Heart left ventricle (tissue), 16 donors: ENCODE measurements around the gene SLC37A1. TPM values are rescaled to one million over a fixed set of nuclear protein-coding genes. Genes with fewer than 3 reads are reported as not detected.

Experiments used
- ATAC-seq, 4 donors: fragments of 200-7000 bp; cut with Tn5 transposase; one replicate each; pipeline ENCODE4 v1.9.1; 2020 to 2022; ENCODE audit warnings: moderate library complexity in 4 of 4, mild to moderate bottlenecking in 3 of 4, moderate number of reproducible peaks in 1 of 4
- DNase-seq, 5 donors: peaks; one replicate each; pipeline ENCODE4 v3.0.0-alpha.2; 2020
- H3K27ac ChIP-seq, 12 donors: fragments of 200-600 bp; sonication (generic) in 4 of 12; one replicate each; pipeline versions ENCODE4 v1.5.0 to v1.8.0; 2016 to 2022; ENCODE audit warnings: mild to moderate bottlenecking in 2 of 12
- H3K27me3 ChIP-seq, 9 donors: fragments of 200-600 bp; sonication (generic) in 2 of 9; one replicate each; pipeline versions ENCODE4 v1.5.1 to v1.8.0; 2016 to 2022; ENCODE audit warnings: mild to moderate bottlenecking in 3 of 9
- H3K36me3 ChIP-seq, 9 donors: fragments of 200-600 bp; sonication (generic) in 2 of 9; one replicate each; pipeline versions ENCODE4 v1.5.0 to v1.8.0; 2018 to 2022; ENCODE audit warnings: mild to moderate bottlenecking in 2 of 9
- H3K4me1 ChIP-seq, 12 donors: fragments of 200-600 bp; sonication (generic) in 4 of 12; one replicate each; pipeline versions ENCODE4 v1.5.0 to v1.8.0; 2016 to 2022; ENCODE audit warnings: mild to moderate bottlenecking in 3 of 12
- H3K4me3 ChIP-seq, 12 donors: fragments of 200-600 bp; sonication (generic) in 4 of 12; one replicate each; pipeline versions ENCODE4 v1.5.0 to v1.8.0; 2017 to 2022; ENCODE audit warnings: mild to moderate bottlenecking in 9 of 12, moderate library complexity in 4 of 12
- H3K9me3 ChIP-seq, 12 donors: fragments of 200-600 bp; sonication (generic) in 4 of 12; one replicate each; pipeline versions ENCODE4 v1.5.0 to v1.8.0; 2016 to 2022; ENCODE audit warnings: mild to moderate bottlenecking in 1 of 12
- POLR2A ChIP-seq, 2 donors: fragments of 450-650 bp; IDR thresholded peaks; one replicate each; pipeline ENCODE4 v1.6.1; 2017; ENCODE audit warnings: antibody characterized with exemption in 2 of 2, mild to moderate bottlenecking in 2 of 2, moderate library complexity in 2 of 2
- WGBS, 4 donors: extraction: QIAGEN DNeasy Blood & Tissue Kit in 2 of 4; methylation state at CpG; one replicate each; pipeline versions ENCODE4 v1.1.5 to v1.1.7; 2013 to 2018; 5-methylcytosine and 5-hydroxymethylcytosine counted together
- intact Hi-C, 10 donors: fragments of 100-400 bp; cut with DNase I; formaldehyde crosslinking; loops; one replicate each; pipeline versions ENCODE4 v1.11.1 to v1.14.2; 2022
- polyA plus RNA-seq, 2 donors: library from polyadenylated mRNA; stranded (reverse); fragments of 200-250 nt; gene quantifications; one replicate each; pipeline ENCODE4 v1.2.3, GENCODE V29; 2013
- total RNA-seq, 9 donors: library from RNA; depleted of rRNA in 2 of 9; stranded (reverse); fragments of >200 nt in 2 of 9; fragmentation: NEBNext Ultra II Directional in 3 of 9; extraction: Animal tissue kit (Norgen Biotek cat#: 25700) in 3 of 9; gene quantifications; one replicate each; pipeline versions ENCODE4 v1.1.0 to v1.2.4, GENCODE V29; 2016 to 2023
- TF ChIP-seq, protein P1 (sequence below), 12 donors: fragments of 200-600 bp; sonication (generic) in 4 of 12; IDR thresholded peaks; one replicate each; pipeline versions ENCODE4 v1.5.0 to v1.8.0; 2018 to 2022; ENCODE audit warnings: antibody characterized with exemption in 12 of 12, mild to moderate bottlenecking in 5 of 12
- donor health status: ischemic (EF 13 %, LVEDD 7.1; RV severe dilation, severe dysfunction).
- donor health status: healthy with polysubstance abuse.
- donor health status: DM: no; HTN: yes; CAD: no.
- donor health status: DM: no; HTN: no; CAD: no.
- donor health status: ischemic (EF 25% LVEDD 6.9; RV normal size, moderate dysfunction).
- donor health status: ischemic (EF 25% LVEDD 5.7; RV mildly dilated, moderate dysfunction).
- donor health status: healthy.
- donor health status: DM: yes; HTN: yes; CAD: no.
- donor health status: ischemic (EF 35%, LVEDD 5.7; RV mildly dilated, moderate dysfunction).
- donor health status: nonischemic (EF 11% LVEDD 7.7; RV severe dilation, severe dysfunction).
- donor health status: DM: yes; HTN: yes; CAD: no.
- donor health status: PGD.
- donor health status: ischemic (EF 29% LVEDD 5.4; RV normal size, mild dysfunction).
- donor health status: nonischemic (EF 23%, LVEDD 6.1; RV moderate dilation, normal function).

The SLC37A1 gene
- total and polyA plus RNA-seq, 11 donors = 2.2 to 13.0 (median 3.8) TPM

DNA sequence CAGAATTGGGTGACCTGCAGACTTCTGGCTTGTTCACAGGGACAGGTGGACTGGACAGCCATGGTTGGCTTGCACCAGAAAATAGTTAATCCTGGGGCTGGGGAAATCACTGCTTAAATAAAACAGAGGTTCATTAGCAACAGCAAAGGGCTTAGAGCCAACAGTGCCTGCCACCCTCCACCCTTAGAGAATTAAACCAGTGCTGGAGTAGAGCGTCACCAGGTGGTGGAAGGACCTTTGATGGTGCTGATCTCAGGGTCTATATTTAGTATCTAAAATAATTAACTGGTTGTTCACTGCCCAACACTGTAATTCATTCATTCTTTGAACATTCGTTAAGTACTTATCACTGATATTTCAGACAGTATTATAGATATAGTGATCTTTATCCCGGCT, 105.1 kb downstream of the SLC37A1 start:
- no peak overlapping the region for H3K27ac ChIP-seq
- intact Hi-C loops = no loop called here
- WGBS, 4 donors = 62 to 67% (median 65%) methylated on average over 3 of the region's 3 CpGs
- no peak overlapping the region for H3K4me3 ChIP-seq
- no peak for ATAC-seq
- DNase-seq = no peak
- TF ChIP-seq, protein P1, sequence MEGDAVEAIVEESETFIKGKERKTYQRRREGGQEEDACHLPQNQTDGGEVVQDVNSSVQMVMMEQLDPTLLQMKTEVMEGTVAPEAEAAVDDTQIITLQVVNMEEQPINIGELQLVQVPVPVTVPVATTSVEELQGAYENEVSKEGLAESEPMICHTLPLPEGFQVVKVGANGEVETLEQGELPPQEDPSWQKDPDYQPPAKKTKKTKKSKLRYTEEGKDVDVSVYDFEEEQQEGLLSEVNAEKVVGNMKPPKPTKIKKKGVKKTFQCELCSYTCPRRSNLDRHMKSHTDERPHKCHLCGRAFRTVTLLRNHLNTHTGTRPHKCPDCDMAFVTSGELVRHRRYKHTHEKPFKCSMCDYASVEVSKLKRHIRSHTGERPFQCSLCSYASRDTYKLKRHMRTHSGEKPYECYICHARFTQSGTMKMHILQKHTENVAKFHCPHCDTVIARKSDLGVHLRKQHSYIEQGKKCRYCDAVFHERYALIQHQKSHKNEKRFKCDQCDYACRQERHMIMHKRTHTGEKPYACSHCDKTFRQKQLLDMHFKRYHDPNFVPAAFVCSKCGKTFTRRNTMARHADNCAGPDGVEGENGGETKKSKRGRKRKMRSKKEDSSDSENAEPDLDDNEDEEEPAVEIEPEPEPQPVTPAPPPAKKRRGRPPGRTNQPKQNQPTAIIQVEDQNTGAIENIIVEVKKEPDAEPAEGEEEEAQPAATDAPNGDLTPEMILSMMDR (IDR thresholded peaks at IDR 0.05) = no peak
- TF ChIP-seq POLR2A (IDR thresholded peaks at IDR 0.05) = no peak
- H3K36me3 ChIP-seq = no peaks in the 10 kb centered on the region
- H3K27me3 ChIP-seq = peaks cover 18 to 62% (median 35%) of the 10 kb centered on the region in 9 donors
- no peaks in the 10 kb centered on the region for H3K9me3 ChIP-seq
- H3K4me1 ChIP-seq = peaks cover 0 to 8% (median 0%) of the 10 kb centered on the region in 12 donors

DNA sequence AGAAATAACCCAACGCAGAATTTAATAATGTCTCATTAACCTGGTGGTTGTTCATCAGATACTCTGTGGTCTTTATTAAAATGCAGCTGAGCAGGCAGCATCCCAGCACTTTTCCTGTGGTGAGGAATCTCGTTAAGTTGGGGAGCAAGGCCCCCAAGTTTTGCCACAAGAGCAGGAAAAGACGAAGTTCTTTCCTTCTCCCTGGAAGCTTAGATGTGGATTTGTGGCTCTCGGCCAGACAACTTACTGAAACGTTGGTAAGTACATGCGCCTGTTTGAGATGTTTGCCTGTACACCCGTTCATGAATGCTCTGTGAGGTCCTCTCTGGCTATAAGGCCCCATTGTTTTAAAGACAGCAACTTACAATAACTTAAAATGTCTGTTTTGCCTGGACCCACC, 105.5 kb downstream of the SLC37A1 start:
- H3K9me3 ChIP-seq = no peaks in the 10 kb centered on the region
- intact Hi-C loops = no loop called here
- no peaks in the 10 kb centered on the region for H3K36me3 ChIP-seq
- peaks cover 0 to 8% (median 0%) of the 10 kb centered on the region in 12 donors for H3K4me1 ChIP-seq
- 57 to 65% (median 63%) methylated on average over 7 of the region's 7 CpGs for WGBS, 4 donors
- no peak overlapping the region for H3K4me3 ChIP-seq
- peaks cover 18 to 62% (median 35%) of the 10 kb centered on the region in 9 donors for H3K27me3 ChIP-seq
- TF ChIP-seq, protein P1 (IDR thresholded peaks at IDR 0.05) = no peak
- no peak for TF ChIP-seq POLR2A (IDR thresholded peaks at IDR 0.05)
- DNase-seq = no peak
- no peak overlapping the region for H3K27ac ChIP-seq
- no peak for ATAC-seq

DNA sequence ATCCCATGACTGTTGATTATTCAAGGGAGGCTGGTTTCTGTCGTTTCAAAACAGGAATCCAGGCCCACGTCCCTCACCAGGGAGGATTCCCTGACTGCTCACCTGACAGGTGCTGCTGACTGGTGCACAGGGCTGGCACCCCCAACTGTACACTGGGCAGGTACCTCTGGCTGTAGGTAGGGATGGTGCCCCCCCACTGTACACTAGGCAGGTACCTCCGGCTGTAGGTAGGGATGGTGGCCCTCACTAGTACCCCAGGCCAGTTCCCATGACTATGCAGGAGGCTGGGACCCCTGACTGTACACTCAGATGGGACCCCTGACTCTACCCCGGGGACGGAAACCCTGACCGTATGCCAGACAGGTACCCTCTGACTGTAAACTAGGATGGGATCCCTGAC, 106.2 kb downstream of the SLC37A1 start:
- Histone ChIP-seq H3K4me1 (peaks cover 0 to 8% (median 0%) of the 10 kb centered on the region in 12 donors), H3K27me3 (peaks cover 18 to 62% (median 35%) of the 10 kb centered on the region in 9 donors), H3K4me3 (no peak overlapping the region), H3K27ac (no peak overlapping the region), H3K9me3 (no peaks in the 10 kb centered on the region), H3K36me3 (no peaks in the 10 kb centered on the region)
- no peak for DNase-seq
- intact Hi-C loops = no loop called here
- 70 to 92% (median 83%) methylated on average over 5 to 6 of the region's 6 CpGs for WGBS, 4 donors
- no peak for ATAC-seq
- TF ChIP-seq POLR2A (IDR thresholded peaks at IDR 0.05) = no peak
- TF ChIP-seq, protein P1 (IDR thresholded peaks at IDR 0.05) = no peak

DNA sequence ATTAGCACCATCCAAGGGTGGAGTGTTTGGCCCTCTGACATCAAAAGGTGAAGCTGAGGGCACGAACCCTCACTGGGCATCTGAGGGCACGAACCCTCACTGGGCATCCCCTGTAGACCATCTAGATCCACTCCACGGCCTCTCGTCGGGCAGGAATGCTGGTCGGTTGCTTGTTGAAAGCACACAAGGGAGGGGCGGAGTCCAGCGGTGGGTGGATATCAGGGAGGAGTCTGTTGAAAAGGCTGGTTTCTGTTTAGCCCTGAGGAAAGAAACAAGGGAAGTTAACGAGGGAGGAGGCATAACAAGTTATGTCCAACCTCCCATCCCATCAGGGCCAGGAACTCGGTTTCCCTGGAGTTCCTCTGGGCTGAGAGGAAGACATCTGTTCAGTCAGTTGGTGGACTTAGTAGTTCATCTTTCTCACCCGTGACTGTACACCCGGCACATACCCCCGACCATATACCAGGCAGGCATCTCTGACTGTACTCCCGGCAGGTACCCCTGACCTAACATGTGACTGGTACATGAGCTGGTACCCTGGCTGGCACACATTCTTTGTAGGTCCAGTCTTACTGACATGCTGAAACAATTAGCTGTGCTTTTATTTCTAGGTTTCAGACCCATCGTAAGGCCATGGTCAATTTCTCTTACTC, 107.6 kb downstream of the SLC37A1 start:
- Histone ChIP-seq H3K27me3 (peaks cover 18 to 63% (median 35%) of the 10 kb centered on the region in 9 donors), H3K9me3 (no peaks in the 10 kb centered on the region), H3K27ac (no peak overlapping the region), H3K4me1 (peaks cover 0 to 8% (median 0%) of the 10 kb centered on the region in 12 donors), H3K4me3 (no peak overlapping the region), H3K36me3 (no peaks in the 10 kb centered on the region)
- ATAC-seq (no peak), DNase-seq (no peak)
- TF ChIP-seq, protein P1 (IDR thresholded peaks at IDR 0.05) = no peak
- TF ChIP-seq POLR2A (IDR thresholded peaks at IDR 0.05) = no peak
- 58 to 64% (median 59%) methylated on average over 15 of the region's 15 CpGs for whole genome bisulfite sequencing, 4 donors
- intact Hi-C loops = no loop called here
